Left lobe of liver (tissue), 2 donors: ENCODE measurements around the gene CES4A. TPM values are rescaled to one million over a fixed set of nuclear protein-coding genes. Genes with fewer than 3 reads are reported as not detected.
A peak's percentile ranks its signal among the peaks of the same experiment; 100 is the strongest.
"Not testable (repeated sequence)": the region's sequence is repeated elsewhere in the genome, so short reads cannot be mapped to it uniquely, and the experiment has no call there.

ENCODE experiments used
- ATAC-seq: fragments of 200-7000 bp; cut with Tn5 transposase; one replicate; pipeline ENCODE4 v1.9.1; 2020; ENCODE audit warnings: mild to moderate bottlenecking, moderate library complexity
- DNase-seq: peaks from one replicate; pipeline ENCODE4 v3.0.0-alpha.2; 2020; ENCODE audit warnings: low spot score
- total RNA-seq: library from RNA; stranded (reverse); gene quantifications from one replicate; pipeline ENCODE4 v1.2.1, GENCODE V29; 2021
- donor health status: DM: no; HTN: no; CAD: no; lungs with moderate emphysema.
- donor health status: DM: no; HTN: yes; CAD: no.

The CES4A gene
- 67.7 TPM for total RNA-seq

DNA sequence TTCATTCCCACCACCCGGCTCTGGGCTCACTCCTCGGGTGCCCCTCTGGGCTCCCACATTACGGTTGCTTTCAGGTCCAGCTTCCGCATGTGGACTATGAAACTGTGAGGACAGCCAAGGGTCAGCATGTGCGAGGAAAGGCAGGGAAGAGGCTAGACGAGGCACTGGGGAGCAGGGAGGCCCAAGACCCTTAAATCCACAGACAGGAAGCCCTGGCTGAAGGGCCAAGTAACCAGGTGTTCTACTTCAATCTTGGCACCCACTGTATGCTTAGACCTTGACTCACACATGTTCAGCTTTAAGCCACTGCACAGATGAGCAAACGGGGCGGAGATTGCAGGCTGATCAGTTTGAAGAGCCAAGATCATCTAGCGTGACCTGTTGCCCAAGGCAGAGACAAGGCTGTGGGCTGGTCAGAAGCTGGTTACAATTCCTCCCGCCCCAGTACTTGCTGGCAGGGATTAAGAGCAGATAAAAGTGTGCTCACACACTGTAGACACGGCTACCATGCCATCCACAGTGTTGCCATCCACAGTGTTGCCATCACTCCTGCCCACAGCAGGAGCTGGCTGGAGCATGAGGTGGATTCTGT lies at the start of gene CES4A:
CES4A (plus strand) TSS at position 393 of the 592 bp plus-strand sequence; CDS start at position 577, 184 bp downstream.
- DNase-seq (peak; percentile 86), ATAC-seq (peak; percentile 90)

DNA sequence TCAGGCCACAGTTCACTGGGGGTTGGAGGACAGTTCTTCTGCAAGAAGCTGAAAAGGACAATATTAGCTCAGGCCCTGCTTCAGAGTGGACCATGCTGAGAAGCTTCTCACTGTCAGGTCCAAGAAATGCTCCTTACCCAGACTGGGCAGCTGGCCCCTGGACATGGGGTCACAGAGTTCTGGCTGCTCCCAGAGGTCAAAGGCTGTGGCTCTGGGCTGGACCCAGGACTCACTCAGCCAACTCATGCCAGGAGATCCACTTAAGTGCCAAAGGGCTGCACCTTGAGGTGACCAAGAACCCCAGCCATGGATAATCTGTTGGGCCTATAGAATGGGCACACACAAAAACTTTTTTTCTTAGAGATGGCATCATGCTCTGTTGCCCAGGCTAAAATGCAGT lies 49.0 kb upstream of the CES4A start:
- ATAC-seq (peak; percentile 36), DNase-seq (peak; percentile 81)

DNA sequence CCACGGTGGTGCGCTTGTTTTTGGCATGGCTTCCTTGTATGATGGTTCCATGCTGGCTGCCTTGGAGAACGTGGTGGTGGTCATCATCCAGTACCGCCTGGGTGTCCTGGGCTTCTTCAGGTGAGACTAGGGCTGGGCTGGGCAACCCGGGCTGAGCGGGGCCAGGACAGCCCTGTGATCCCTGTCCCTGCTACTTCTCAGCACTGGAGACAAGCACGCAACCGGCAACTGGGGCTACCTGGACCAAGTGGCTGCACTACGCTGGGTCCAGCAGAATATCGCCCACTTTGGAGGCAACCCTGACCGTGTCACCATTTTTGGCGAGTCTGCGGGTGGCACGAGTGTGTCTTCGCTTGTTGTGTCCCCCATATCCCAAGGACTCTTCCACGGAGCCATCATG lies 48.2 kb upstream of the CES4A start:
- no peak for ATAC-seq
- no peak for DNase-seq

DNA sequence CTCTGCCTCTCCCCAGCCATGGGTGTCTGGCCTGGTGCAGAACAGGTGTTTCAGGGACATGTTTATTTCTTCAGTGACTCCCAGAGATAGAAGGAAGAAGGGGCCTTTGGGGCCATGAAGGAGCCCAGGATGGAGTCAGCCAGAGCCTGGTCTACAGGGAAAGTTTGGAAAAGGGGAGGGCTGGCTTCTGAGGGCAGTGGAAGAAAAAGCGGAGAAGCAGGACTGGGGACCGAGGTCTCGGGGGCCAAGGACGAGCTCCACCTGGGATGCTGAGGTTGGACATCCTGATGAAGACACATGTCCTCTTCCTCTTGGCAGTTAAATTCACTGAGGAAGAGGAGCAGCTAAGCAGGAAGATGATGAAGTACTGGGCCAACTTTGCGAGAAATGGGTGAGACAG lies 45.4 kb upstream of the CES4A start:
- ATAC-seq (no peak), DNase-seq (no peak)

DNA sequence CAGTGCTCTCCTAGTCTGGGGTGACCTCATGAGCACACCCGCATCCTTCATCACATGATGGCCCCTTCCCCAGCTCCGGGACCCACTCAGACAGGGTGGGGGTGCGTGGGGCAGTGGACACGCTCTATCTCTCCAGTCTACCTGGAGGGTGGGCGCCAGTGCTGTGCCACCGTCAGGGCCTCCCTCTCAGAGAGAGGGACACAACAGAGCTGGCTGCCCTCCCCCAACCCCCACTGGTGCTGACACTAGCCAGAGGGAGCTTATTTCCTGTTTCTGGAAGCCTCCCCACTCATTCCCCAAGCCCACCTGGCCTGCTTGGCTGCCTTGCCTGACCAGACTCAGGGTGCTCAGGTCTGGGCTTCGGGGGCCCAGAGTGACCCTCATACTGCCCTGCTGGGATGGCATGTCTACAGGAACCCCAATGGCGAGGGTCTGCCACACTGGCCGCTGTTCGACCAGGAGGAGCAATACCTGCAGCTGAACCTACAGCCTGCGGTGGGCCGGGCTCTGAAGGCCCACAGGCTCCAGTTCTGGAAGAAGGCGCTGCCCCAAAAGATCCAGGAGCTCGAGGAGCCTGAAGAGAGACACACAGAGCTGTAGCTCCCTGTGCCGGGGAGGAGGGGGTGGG lies 44.8 kb upstream of the CES4A start:
- DNase-seq = no peak
- no peak for ATAC-seq

DNA sequence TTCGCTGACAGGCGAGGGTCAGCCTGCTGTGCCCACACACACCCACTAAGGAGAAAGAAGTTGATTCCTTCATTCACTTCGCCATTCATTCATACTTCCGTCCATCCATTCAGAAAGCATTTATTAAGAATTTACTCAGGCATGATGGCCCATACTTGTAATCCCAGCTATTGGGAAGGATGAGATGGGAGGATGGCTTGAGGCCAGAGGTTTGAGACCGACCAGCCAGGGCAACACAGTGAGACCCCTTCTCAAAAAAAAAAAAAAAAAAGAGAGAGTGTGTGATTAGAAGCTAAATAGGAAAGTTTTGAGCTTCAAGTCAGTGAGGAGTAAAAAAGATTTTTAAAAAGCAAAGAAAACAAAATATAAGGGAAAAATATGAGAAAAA lies 44.3 kb upstream of the CES4A start:
- DNase-seq (no peak), ATAC-seq (no peak)

DNA sequence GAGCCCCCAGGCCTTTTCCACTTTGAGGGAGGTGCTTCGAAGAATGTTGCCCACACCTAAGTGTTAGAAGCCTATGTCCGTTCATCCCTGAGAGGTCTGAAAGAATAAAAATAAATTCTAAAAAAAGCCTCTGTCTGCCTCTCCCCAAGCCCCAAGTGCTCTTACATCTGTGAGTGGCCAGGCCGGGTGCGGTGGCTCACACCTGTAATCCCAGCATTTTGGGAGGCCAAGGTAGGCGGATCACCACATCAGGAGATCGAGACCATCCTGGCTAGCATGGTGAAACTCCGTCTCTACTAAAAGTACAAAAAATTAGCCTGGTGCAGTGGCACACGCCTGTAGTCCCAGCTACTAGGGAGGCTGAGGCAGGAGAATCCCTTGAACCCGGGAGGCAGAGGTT lies 43.4 kb upstream of the CES4A start:
- DNase-seq, ATAC-seq: not testable (repeated sequence)

DNA sequence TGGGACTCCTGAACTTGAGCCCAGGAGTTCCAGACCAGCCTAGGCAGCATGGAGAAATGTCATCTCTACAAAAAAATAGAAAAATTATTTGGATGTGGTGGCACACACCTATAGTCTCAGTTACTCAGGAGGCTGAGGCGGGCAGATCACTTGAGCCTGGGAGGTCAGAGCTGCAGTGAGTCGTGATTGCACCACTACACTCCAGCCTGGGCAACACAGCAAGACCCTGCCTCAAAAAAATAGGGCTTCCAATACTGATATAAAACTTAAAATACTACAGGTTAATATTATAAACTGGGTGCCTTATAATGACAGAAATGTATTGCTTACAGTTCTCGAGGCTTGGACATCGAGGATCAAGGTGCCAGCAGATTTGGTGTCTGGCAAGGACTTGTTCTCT lies 42.5 kb upstream of the CES4A start:
- ATAC-seq = no peak
- no peak for DNase-seq

DNA sequence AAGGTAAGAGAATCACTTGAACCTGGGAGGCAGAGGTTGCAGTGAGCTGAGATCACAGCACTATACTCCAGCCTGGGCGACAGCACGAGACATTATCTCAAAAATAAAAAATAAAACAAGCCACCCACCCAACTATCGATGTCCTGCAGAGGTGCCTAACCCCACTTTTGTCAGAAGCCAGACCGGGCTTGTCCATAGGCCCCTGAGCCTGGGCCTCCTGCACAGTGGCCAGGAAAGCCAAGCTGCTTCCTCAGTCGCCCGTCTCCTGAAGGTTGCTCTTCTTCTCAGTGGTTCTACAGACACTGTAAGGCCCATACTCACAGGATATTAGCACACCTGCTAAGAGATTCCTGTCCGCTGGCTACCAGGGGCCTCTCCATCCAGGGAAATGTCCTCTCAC lies 41.8 kb upstream of the CES4A start:
- no peak for DNase-seq

DNA sequence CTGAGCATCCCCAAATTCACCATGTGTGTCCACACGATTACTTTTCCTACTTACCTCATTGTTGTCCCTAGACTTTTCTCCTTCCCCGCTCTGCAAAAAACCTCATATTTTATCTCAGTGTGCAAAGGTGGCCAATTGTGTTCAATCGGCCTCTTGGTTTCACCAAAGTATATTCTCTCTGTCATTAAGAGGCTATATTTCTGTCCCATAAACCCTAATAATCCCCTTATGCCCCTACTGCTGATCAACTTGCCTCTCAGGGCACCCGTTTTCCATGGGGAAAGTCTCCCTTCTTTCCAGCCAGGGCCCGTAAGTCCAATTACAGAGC lies 41.5 kb upstream of the CES4A start:
- DNase-seq = no peak
- ATAC-seq = no peak

More for the DNA sequence above, 41.8 kb upstream of the CES4A start:
- ATAC-seq = no peak

DNA sequence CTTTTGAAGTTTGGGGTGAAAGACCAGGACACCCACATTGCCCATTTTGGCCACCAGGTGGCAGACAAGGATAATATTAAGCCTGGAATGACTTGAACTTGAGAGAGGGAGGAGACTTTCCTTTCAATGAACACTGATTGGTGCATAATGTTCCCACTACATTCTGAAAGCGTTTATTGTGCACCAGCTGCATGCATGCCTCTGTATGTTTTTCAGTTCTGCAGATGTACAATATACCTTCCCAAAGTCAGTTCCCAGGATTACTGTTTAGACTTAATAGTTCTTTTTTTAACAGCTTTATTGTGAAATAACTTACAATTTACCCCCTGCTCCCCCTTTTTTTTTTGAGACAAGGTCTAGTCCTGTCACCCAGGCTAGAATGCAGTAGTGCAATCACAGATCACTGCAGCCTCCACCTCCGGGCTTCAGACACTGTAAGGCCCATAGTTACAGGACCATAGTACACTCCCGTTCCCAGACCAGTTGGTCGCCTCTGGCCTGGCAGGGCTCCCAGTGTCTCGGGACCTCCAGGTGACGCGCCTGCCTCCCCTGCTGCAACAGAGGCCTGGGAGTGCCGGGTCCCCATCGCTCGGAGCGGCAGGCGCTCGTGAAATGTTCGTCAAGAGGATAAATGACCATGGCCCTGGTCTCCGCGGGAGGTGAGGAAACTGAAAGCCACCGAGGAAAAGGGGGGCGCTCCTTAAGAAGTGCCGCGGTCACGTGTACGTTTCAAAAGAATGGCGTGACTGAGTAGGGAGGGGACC lies 40.9 kb upstream of the CES4A start:
- ATAC-seq = peak; percentile 71
- DNase-seq = peak; percentile 83

DNA sequence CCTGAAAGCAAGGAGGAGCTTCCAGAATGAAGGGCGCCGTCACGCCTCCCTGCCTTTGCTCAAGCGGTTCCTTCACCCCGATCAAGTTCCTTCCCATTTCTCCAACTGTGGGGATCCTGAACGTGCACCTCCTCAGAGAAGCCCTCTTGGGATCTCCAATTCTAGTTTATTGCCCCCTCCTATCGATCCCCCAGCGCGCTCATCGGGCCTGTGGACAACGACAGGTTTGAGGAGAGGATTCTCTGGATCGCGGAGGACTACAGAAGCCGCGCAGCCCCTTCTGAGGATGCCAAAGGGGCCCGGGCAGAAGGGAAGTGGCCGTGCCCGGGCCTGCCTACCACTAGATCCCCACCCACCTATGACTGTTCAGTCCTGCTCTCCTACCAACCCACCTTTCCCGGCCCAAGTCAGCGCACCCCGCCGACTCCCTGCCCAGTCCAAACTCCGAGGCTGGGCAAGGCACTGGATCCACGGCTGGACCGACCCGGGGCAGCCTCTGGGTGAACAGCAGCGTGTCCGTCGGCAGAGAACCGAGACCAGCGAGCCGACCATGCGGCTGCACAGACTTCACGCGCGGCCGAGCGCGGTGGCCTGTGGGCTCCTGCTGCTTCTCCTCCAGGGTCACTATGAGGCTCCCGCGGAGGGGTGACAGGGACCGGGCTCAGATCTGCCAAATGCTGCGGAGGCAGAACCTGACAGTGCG lies 40.1 kb upstream of the CES4A start:
- ATAC-seq (peak; percentile 51), DNase-seq (no peak)

DNA sequence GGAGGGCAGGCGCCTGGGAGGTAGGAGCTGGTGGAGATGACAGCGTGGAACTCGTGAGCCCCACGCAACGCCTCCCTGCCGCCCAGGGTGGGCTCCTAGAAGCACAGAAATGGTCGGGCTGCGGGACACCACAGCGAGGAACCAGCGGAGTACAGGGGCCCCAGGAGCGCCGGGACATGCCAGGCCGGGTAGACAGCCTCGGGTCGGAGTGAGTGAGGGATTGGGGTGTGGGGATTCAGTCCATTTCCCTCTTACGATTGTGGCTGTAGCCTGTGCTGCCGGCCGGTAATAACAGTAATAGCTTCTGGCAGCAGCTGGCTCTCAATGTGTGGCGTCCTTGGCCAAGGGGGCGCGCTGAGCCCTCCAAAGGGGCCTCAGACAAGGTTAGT lies 39.6 kb upstream of the CES4A start:
- no peak for DNase-seq
- ATAC-seq = peak; percentile 3

DNA sequence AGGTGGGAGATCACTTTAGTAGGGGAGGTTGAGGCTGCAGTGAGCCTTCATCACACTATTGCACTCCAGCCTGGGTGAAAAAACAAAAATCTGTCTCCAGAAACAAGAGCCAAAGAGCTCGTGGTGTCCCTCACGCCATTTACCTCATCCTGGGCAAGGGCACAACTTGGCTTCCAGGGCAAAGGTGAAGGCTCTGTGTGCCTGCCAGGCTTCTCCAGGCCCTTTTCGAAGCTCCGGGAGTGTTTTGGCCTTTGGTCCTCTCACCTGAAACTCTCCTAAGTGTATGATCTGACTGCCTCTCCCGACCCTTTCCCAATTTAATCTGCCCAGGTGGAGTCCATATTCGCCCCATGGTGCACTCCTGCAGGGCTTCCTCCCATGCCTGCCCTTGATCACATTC lies 38.9 kb upstream of the CES4A start:
- DNase-seq (peak; percentile 81), ATAC-seq (peak; percentile 55)

DNA sequence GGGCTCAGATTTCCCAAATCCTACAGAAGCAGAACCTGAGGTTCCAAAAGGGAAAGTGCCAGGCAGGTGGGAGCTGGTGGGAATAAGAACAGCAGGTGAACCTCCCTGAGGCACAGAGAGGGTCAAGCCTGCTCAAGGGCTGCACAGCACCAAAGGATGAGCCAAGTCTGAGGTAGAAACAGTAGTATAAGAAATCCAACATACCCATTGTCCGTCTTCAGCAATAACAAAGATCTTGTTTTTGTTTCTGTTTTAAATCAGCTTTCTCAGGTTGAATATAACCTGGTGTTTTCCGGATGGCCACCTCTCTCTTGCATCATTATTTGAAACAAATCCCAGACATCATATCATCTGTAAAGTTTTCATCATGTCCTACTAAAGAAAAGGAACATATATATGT lies 38.0 kb upstream of the CES4A start:
- ATAC-seq = no peak
- DNase-seq = no peak

DNA sequence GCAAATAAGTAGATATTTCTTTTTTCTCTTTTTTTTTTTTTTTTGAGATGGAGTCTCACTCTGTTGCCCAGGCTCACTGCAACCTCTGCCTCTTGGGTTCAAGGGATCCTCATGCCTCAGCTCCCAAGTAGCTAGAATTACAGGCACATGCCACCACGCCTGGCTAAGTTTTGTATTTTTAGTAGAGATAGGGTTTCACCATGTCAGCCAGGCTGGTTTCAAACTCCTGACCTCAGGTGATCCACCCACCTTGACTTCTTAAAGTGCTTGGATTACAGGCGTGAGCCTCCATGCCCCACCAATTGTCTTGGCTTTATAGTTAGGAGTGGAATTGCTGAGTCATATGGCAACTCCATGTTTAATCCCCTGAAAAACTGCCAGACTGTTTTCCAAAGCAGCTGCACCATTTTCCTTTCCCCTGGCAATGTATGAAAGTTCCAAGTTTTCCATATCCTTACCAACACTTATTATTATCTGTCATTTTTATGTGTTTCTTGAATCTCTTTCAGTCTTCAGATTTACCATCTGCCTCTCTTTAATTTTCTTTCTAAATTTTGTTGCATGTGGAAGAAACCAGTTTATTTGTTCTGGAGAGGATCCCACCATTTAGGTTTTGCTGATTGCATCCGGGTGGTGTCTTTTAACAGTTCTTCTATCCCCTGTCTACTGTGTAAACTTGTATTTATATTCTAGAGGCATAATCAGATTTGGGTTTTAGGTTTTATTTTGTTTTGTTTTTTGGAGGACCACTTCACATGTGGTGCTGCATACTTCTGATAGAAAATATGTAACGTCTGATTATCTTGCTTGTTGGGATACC lies 37.2 kb upstream of the CES4A start:
- DNase-seq (no peak), ATAC-seq (no peak)

DNA sequence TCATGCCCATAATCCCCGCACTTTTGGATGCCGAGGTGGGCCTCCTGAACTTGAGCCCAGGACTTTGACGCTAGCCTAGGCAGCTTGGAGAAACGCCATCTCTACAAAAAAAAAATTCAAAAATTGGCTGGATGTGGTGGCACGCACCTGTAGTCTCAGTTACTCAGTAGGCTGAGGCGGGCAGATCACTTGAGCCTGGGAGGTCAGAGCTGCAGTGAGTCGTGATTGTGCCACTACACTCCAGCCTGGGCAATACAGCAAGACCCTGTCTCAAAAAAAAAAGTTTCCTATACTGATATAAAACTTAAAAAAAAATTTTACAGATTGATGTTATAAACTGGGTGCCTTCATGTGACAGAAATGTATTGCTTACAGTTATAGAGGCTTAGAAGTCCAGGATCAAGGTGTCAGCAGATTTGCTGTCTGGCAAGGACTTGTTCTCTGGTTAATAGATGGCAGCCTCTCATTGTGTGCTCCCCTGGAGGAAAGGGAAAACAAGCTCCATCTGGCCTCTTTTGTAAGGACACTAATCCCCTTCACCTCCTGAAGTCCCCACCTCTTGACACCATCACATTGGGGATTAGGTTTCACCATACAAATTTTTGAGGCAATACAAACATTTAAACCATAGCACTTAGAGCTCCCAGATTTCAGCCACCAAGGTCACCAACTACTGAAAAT lies 35.8 kb upstream of the CES4A start:
- ATAC-seq = no peak
- DNase-seq = no peak

DNA sequence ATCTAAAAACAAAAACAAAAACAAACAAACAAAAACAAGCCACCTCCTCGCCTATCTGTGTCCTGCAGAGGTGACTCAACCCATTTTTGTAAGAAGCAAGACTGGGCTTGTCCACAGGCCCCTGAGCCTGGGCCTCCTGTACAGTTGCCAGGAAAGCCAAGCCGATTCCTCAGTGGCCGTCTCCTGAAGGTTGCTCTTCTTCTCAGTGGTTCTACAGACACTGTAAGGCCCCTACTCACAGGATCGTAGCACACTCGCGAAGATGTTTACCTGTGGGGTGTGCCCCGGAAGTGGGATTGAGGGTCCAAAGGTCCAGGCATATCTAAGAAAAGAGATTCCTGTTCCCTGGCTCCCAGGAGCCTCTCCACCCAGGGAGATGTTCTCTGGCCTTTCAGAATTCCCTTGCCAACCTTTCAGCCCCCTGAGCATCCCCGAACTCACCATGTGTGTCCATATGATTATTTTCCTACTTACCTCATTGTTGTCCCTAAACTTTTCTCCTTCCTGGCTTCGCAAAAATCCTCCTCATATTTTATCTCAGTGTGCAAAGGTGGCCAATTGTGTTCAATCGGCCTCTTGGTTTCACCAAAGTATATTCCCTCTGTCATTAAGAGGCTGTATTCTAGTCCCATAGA lies 34.8 kb upstream of the CES4A start:
- DNase-seq (no peak), ATAC-seq (no peak)

DNA sequence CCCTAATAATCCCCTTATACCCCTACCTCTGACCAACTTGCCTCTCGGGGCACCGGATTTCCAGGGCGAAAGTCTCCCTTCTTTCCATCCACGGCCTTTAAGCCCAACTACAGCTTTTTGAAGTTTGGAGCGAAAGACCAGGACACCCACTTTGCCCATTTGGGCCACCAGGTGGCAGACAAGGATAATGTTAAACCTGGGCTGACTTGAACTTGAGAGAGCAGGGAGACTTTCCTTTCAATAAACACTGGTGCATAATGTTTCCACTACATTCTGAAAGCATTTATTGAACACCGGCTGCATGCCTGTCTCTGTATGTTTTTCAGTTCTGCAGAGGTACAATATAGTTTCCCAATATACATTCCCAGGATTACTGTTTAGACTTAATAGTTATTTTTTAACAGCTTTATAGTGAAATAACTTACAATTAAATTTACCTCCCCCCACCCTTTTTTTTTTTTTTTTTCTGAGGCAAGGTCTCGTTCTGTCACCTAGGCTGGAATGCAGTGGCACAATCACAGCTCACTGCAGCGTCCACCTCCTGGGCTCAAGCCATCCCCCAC lies 34.2 kb upstream of the CES4A start:
- DNase-seq (peak; percentile 82), ATAC-seq (peak; percentile 84)
